ENCODE measurements around the gene ZNF593OS. TPM values are rescaled to one million over a fixed set of nuclear protein-coding genes. Genes with fewer than 3 reads are reported as not detected.

Gene ZNF593OS
- total RNA-seq, 1 experiment from 2014 or later: not detected

DNA sequence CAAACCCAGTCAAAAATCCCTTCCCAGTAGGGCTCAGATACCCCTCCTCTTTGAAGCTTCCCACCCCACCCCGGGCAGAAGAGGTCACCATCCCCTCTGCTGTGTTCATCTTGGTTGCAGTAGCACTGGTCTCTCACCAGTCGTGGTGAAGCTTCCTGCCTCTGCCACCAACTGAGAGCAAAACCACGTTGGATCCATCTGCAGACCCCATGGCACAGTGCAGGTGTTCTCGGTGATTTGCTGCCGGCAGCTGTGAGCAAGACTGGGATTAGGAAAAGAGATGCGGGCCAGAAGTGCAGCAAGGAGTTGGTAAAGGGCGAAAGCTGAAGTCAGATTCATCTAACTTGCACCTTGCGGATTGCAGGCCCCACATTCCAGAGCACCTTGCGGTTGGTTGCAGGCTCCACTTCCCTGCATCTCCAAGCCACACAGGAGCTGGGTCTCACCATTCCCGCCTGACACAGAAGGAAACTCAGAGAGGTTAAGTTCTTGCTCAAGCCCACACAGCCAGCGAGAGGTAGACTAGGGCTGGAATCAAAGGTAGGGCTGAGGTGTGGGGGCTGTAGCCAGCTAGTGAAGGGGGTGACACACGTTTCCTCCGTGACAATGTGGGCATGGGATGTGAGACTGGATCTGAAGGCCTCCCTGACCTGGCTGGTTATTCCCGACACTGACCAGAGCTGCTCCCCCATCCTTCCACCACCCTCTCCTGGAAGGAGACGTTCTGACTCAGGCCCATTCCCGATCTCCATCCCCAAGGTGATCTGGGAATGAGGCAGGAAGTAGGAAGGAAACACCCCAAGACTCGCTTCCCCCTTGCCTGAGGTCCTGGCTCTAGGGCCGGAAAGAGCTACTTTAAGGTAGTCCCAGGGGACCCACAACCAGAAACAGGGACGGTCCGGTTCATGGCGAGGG is 16.0 kb downstream of the ZNF593OS start:
- H3T11ph ChIP-seq (ENCODE audit: low read length): no peak overlapping the region
- Mint-ChIP-seq H3K4me3 (peak overlapping the region; percentile 39 to 75), H3K36me3 (ENCODE audit: insufficient read depth in 1 of 3, low read depth in 3 of 3) (no peaks in the 10 kb centered on the region), H3K27ac (peak overlapping the region in 1 of 3 experiments; percentile 32; a peak in 1 of 7 replicates), H3K4me1 (peaks cover 40 to 53% of the 10 kb centered on the region in 2 experiments), H3K9me3 (no peaks in the 10 kb centered on the region), H3K27me3 (ENCODE audit: low read depth) (peaks cover 100% of the 10 kb centered on the region)
- peak overlapping the region; percentile 56 for H3K4me2 ChIP-seq (ENCODE audit: insufficient read depth, insufficient read length, low read length)
- no peak overlapping the region for H3K14ac ChIP-seq (ENCODE audit: insufficient read depth, low read length)
- no peak overlapping the region for H2BK5ac ChIP-seq (ENCODE audit: insufficient read length, low read length)
- no peak overlapping the region for H3K9ac ChIP-seq (ENCODE audit: extremely low read depth, insufficient read length, low read length)
- H3K4ac ChIP-seq (ENCODE audit: low read depth, low read length): no peak overlapping the region
- no peak overlapping the region for H2AK5ac ChIP-seq (ENCODE audit: insufficient read length, low read length)
- H4K91ac ChIP-seq (ENCODE audit: insufficient read length, low read depth, low read length): no peak overlapping the region
- H3K27ac ChIP-seq (ENCODE audit: insufficient read length, low read depth, low read length): no peak overlapping the region
- H4K20me1 ChIP-seq (ENCODE audit: control insufficient read depth, insufficient read depth, insufficient read length): no peaks in the 10 kb centered on the region
- H3K9me3 ChIP-seq (ENCODE audit: control insufficient read depth, low read depth, low read length): no peaks in the 10 kb centered on the region
- H3K23ac ChIP-seq (ENCODE audit: insufficient read length, low read depth, low read length): no peak overlapping the region
- H3K79me1 ChIP-seq (ENCODE audit: insufficient read depth, low read depth, low read length, poor library complexity, severe bottlenecking): no peaks in the 10 kb centered on the region
- peaks cover 13% of the 10 kb centered on the region for H3K23me2 ChIP-seq (ENCODE audit: insufficient read length, low read depth, low read length, poor library complexity, severe bottlenecking)
- no peak overlapping the region for H2AFZ ChIP-seq (ENCODE audit: low read length)
- H3K4me1 ChIP-seq (ENCODE audit: insufficient read depth, low read length): peaks cover 11% of the 10 kb centered on the region; the same call in 1 of the 2 replicates
- no CpG with 5 or more reads among the region's 21 CpGs for WGBS (ENCODE audit: extremely low coverage, insufficient read length, low lambda C conversion rate)
- no peak overlapping the region for H2BK120ac ChIP-seq (ENCODE audit: low read depth, low read length, poor library complexity, severe bottlenecking)
- no peak for DNase-seq
- H3K79me2 ChIP-seq (ENCODE audit: insufficient read depth, low read length): no peaks in the 10 kb centered on the region
- peaks cover 35% of the 10 kb centered on the region; the same call in 1 of the 2 replicates for H3K27me3 ChIP-seq (ENCODE audit: insufficient read depth, low read length)
- H2BK20ac ChIP-seq (ENCODE audit: low read depth, low read length, poor library complexity, severe bottlenecking): no peak overlapping the region
- no peak overlapping the region for H3K56ac ChIP-seq (ENCODE audit: insufficient read length, low read depth, low read length)
- H2BK12ac ChIP-seq (ENCODE audit: insufficient read length, low read depth, low read length): no peak overlapping the region
- TF ChIP-seq, protein P1, sequence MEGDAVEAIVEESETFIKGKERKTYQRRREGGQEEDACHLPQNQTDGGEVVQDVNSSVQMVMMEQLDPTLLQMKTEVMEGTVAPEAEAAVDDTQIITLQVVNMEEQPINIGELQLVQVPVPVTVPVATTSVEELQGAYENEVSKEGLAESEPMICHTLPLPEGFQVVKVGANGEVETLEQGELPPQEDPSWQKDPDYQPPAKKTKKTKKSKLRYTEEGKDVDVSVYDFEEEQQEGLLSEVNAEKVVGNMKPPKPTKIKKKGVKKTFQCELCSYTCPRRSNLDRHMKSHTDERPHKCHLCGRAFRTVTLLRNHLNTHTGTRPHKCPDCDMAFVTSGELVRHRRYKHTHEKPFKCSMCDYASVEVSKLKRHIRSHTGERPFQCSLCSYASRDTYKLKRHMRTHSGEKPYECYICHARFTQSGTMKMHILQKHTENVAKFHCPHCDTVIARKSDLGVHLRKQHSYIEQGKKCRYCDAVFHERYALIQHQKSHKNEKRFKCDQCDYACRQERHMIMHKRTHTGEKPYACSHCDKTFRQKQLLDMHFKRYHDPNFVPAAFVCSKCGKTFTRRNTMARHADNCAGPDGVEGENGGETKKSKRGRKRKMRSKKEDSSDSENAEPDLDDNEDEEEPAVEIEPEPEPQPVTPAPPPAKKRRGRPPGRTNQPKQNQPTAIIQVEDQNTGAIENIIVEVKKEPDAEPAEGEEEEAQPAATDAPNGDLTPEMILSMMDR (conservative IDR thresholded peaks at IDR 0.05): no peak
- H2BK15ac ChIP-seq (ENCODE audit: low read depth, low read length): no peak overlapping the region
- no peak overlapping the region for H4K5ac ChIP-seq (ENCODE audit: insufficient read length, low read depth, low read length)
- H4K8ac ChIP-seq (replicated peaks; ENCODE audit: insufficient read length, low read depth, low read length): no peak overlapping the region
- no peak overlapping the region for H3K18ac ChIP-seq (ENCODE audit: insufficient read length, low read depth, low read length)

Measured in H9 (cell line).